ENCODE data around the gene TLCD2. TPM values are rescaled to one million over a fixed set of nuclear protein-coding genes. Genes with fewer than 3 reads are reported as not detected.
"Not testable (repeated sequence)": the region's sequence is repeated elsewhere in the genome, so short reads cannot be mapped to it uniquely, and the experiment has no call there.

TLCD2 gene
- total and polyA plus RNA-seq, 5 donors: 1.5 to 6.1 (median 2.1) TPM

DNA sequence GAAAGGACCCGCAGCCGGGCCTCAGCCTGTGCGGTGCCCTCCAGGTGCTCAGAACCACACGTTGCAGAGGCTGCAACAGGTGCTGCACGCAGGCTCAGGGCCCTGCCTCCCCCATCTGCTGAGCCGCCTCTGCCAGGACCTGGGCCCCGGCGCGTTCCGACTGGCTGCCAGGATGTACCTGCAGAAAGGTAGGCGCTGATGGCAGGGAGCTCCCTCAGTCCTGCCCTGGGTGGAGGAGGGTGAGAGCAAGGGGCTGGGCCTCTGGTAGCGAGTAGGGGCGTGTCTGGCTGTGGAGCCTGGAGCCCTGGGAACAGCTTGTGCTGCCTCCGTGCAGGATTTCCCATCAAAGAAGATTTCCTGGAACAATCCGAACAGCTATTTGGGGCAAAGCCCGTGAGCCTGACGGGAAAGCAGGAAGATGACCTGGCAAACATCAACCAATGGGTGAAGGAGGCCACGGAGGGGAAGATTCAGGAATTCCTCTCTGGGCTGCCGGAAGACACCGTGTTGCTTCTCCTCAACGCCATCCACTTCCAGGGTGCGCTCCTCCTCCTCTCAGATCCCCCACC, 36.9 kb upstream of the TLCD2 start:
- peak; percentile 64 to 87 for ATAC-seq
- Histone ChIP-seq H3K4me1 (ENCODE audit: control insufficient read depth, insufficient read depth, low read length) (no peaks in the 10 kb centered on the region), H3K4me3 (ENCODE audit: low read length) (no peak overlapping the region), H3K9me3 (ENCODE audit: control insufficient read depth, low read length) (no peaks in the 10 kb centered on the region), H3K27me3 (ENCODE audit: control insufficient read depth, insufficient read depth) (no peaks in the 10 kb centered on the region), H3K27ac (ENCODE audit: low read length) (no peak overlapping the region)
- intact Hi-C loops (cut with DNase I): no loop called here
- peak; percentile 57 to 71 (median 63) for DNase-seq
- 76% methylated on average over 22 of the region's 22 CpGs for WGBS

DNA sequence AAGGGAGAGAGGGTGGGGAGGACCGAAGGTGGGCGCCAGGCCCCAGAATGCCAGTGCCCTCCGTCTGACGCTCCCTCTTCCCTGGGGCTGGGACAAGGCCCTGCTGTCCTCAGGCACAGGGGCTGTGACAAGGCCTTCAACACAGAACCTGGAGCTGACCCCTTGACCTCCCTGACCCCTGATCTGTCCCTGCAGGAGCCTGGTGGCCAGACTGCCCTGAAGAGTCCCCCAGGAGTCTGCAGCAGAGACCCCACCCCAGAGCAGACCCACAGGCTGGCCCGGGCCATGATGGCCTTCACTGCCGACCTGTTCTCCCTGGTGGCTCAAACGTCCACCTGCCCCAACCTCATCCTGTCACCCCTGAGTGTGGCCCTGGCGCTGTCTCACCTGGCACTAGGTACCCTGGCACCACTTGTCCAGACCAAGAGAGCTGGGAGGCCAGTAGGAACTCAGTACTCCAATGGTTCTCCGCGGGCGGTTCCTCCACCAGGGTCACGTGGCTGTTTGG, 35.4 kb upstream of the TLCD2 start:
- WGBS: 90% methylated on average over 12 of the region's 12 CpGs

DNA sequence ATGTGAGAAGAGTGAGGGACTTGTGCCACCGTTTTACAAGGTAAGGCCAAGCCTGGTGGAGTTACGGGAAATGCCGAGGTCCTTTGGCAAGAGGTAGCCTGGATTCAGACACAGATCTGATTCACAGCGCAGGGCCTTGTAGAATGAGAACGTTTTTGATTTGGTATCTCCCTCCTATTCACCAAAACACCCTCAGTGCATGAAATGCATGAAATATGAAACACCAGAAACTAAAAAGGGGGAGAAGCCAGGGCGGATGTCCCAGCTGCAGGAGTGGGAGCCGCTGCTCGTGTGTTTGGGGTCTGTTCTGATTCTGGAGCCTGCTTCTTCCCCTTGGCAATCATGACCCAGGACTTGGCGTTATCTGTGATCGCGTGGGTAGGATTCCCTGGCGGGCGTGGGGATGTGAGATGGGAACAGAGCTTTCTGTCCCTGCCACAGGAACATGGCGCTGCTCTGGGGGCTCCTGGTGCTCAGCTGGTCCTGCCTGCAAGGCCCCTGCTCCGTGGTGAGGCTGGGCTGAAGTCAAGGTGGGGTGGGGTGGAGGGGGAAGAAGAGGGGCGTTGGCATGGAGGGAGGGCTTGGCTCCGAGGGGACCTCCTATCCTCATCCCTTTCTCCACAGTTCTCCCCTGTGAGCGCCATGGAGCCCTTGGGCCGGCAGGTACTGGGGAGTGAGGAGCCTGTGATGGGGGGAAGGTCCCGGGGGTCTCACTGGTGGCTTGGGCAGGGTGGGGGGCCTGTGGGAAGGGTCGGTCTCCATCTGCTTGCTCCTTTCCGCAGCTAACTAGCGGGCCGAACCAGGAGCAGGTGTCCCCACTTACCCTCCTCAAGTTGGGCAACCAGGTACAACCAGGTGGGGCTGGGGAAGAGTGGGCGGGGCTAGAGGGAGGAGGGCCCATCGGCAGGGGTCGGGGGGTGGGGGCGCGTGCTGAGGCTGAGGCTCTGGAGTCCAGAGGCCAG, 34.7 kb upstream of the TLCD2 start:
- WGBS: 68% methylated on average over 29 of the region's 29 CpGs
- DNase-seq (peak in 2 of 3 donors; percentile 63 to 66), ATAC-seq (peak; percentile 6 to 27)
- Histone ChIP-seq H3K9me3 (ENCODE audit: control insufficient read depth, low read length) (no peaks in the 10 kb centered on the region), H3K27ac (ENCODE audit: low read length) (no peak overlapping the region), H3K27me3 (ENCODE audit: control insufficient read depth, insufficient read depth) (no peaks in the 10 kb centered on the region), H3K4me3 (ENCODE audit: low read length) (no peak overlapping the region), H3K4me1 (ENCODE audit: control insufficient read depth, insufficient read depth, low read length) (no peaks in the 10 kb centered on the region)
- intact Hi-C loops (cut with DNase I): no loop called here

More for the DNA sequence above, 35.4 kb upstream of the TLCD2 start:
- H3K4me3 ChIP-seq (ENCODE audit: low read length): no peak overlapping the region
- H3K4me1 ChIP-seq (ENCODE audit: control insufficient read depth, insufficient read depth, low read length): no peaks in the 10 kb centered on the region
- peak in 1 of 3 donors; percentile 32 for DNase-seq
- H3K27ac ChIP-seq (ENCODE audit: low read length): no peak overlapping the region
- H3K9me3 ChIP-seq (ENCODE audit: control insufficient read depth, low read length): no peaks in the 10 kb centered on the region
- peak in 1 of 2 donors; percentile 4 for ATAC-seq
- intact Hi-C loops (cut with DNase I): no loop called here
- no peaks in the 10 kb centered on the region for H3K27me3 ChIP-seq (ENCODE audit: control insufficient read depth, insufficient read depth)

DNA sequence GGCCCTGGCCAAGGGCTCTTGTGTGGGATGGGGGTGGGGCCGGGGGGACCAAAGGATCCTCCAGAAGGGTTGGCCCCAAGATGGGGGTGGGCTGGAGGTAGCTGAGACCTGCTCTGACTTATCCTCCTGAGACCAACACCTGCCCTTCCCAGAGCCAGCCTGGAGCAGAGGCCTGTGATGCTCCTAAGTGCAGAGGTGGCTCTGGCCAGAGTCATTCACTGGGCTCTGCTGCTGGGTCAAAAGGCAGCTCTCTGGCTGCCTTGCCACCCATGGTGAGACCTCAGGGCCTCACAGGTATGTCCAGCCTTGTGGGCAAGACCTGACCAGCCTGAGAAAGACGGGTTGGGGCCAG, 32.9 kb upstream of the TLCD2 start:
- WGBS: 79% methylated on average over 2 of the region's 2 CpGs
- peak in 1 of 3 donors; percentile 40 for DNase-seq
- Histone ChIP-seq H3K27me3 (ENCODE audit: control insufficient read depth, insufficient read depth) (no peaks in the 10 kb centered on the region), H3K9me3 (ENCODE audit: control insufficient read depth, low read length) (no peaks in the 10 kb centered on the region), H3K4me3 (ENCODE audit: low read length) (no peak overlapping the region), H3K27ac (ENCODE audit: low read length) (no peak overlapping the region), H3K4me1 (ENCODE audit: control insufficient read depth, insufficient read depth, low read length) (no peaks in the 10 kb centered on the region)
- ATAC-seq: no peak
- intact Hi-C loops (cut with DNase I): no loop called here

GRCh38 chr17:1742371-1743087, 32.4 kb upstream of the TLCD2 start, which contains the start of gene SERPINF2:
Gene SERPINF2 (plus strand): TSS chr17:1742871. CDS start chr17:1744996, 2,125 bp downstream.
- Histone ChIP-seq H3K9me3 (ENCODE audit: control insufficient read depth, low read length) (no peaks in the 10 kb centered on the region), H3K27me3 (ENCODE audit: control insufficient read depth, insufficient read depth) (no peaks in the 10 kb centered on the region), H3K4me3 (ENCODE audit: low read length) (no peak within 1 kb of the TSS), H3K4me1 (ENCODE audit: control insufficient read depth, insufficient read depth, low read length) (no peaks in the 10 kb centered on the region), H3K27ac (ENCODE audit: low read length) (no peak within 1 kb of the TSS)
- intact Hi-C loops (cut with DNase I): no loop called here
- peak in 1 of 3 donors; percentile 29 for DNase-seq
- WGBS: 68% methylated on average over 10 of the region's 10 CpGs
- no peak for ATAC-seq

GRCh38 chr17:1741899-1742298, 31.7 kb upstream of the TLCD2 start:
- H3K27ac ChIP-seq (ENCODE audit: low read length); H3K4me1 ChIP-seq (ENCODE audit: control insufficient read depth, insufficient read depth, low read length): not testable (repeated sequence)
- 94% methylated on average over 7 of the region's 7 CpGs for WGBS

GRCh38 chr17:1737531-1738291, 27.5 kb upstream of the TLCD2 start:
- Histone ChIP-seq H3K27me3 (ENCODE audit: control insufficient read depth, insufficient read depth) (no peaks in the 10 kb centered on the region), H3K4me3 (ENCODE audit: low read length) (no peak overlapping the region), H3K27ac (ENCODE audit: low read length) (no peak overlapping the region), H3K9me3 (ENCODE audit: control insufficient read depth, low read length) (no peaks in the 10 kb centered on the region), H3K4me1 (ENCODE audit: control insufficient read depth, insufficient read depth, low read length) (peaks cover 7% of the 10 kb centered on the region)
- intact Hi-C loops (cut with DNase I): no loop called here
- DNase-seq (peak in 1 of 3 donors; percentile 70), ATAC-seq (peak; percentile 21 to 42)
- 90% methylated on average over 21 of the region's 21 CpGs for WGBS

More at GRCh38 chr17:1741899-1742298, 31.7 kb upstream of the TLCD2 start:
- intact Hi-C loops (cut with DNase I); H3K27me3 ChIP-seq (ENCODE audit: control insufficient read depth, insufficient read depth); DNase-seq; ATAC-seq; H3K9me3 ChIP-seq (ENCODE audit: control insufficient read depth, low read length); H3K4me3 ChIP-seq (ENCODE audit: low read length): not testable (repeated sequence)

DNA sequence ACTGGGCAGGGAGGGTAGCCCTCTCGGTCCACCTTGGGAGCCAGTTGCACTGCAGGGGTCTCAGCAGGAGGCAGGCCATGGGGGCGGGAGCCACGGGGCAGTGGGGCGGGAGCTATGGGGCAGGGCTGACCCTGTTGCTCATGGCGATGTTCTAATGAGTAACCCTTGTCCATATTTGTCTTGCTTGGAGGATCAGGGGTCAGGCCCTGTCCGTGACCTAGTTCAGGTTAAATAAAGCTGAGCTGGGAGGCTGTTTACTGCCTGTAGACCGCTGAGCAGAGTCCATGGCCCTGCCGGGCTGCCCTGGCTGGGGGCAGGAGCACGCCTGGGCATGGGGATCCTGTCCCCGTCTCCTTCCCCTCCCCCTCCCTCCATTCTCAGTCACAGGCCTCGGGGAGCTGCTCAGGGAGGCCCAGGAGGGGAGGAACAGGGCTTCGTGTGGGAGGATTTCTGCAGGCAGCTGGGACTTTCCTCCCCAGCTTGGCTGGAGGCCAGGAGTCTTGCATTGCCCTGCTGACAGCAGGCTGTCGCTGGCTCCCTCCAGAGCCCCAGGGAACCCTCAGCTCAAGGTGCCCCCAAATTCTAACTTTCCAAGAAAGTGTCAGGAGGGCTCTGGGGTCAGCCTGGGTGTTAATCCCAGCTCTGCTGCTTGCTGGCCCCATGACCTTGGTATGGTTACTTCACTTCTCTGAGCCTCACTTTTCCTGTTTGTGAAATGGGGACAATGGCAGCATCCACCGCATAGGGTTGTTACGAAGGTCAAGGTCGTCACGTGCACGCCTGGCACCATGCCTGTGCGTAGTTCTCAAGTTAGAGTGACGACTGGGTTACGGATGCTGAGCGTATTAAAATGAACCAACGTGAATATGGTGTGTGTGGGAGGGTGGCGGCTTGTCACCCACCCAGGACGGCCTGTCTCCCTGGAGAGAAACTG, 26.4 kb upstream of the TLCD2 start:
- H3K27me3 ChIP-seq (ENCODE audit: control insufficient read depth, insufficient read depth): no peaks in the 10 kb centered on the region
- no peak overlapping the region for H3K4me3 ChIP-seq (ENCODE audit: low read length)
- WGBS: 56% methylated on average over 25 of the region's 25 CpGs
- H3K27ac ChIP-seq (ENCODE audit: low read length): no peak overlapping the region
- ATAC-seq (peak; percentile 57 to 63), DNase-seq (peak; percentile 86 to 87 (median 86))
- intact Hi-C loops (cut with DNase I): no loop called here
- no peaks in the 10 kb centered on the region for H3K9me3 ChIP-seq (ENCODE audit: control insufficient read depth, low read length)
- peaks cover 7% of the 10 kb centered on the region for H3K4me1 ChIP-seq (ENCODE audit: control insufficient read depth, insufficient read depth, low read length)

GRCh38 chr17:1735834-1736347, 25.7 kb upstream of the TLCD2 start:
- intact Hi-C loops (cut with DNase I): no loop called here

More at GRCh38 chr17:1735834-1736347, 25.7 kb upstream of the TLCD2 start:
- Histone ChIP-seq H3K9me3 (ENCODE audit: control insufficient read depth, low read length) (no peaks in the 10 kb centered on the region), H3K27ac (ENCODE audit: low read length) (no peak overlapping the region), H3K4me1 (ENCODE audit: control insufficient read depth, insufficient read depth, low read length) (peaks cover 7% of the 10 kb centered on the region), H3K4me3 (ENCODE audit: low read length) (no peak overlapping the region), H3K27me3 (ENCODE audit: control insufficient read depth, insufficient read depth) (no peaks in the 10 kb centered on the region)
- ATAC-seq: peak; percentile 5 to 14
- DNase-seq: peak in 1 of 3 donors; percentile 48
- 93% methylated on average over 17 of the region's 17 CpGs for WGBS
